T-helper 17 cell (primary cell): ENCODE results near the gene APOB. TPM values are rescaled to one million over a fixed set of nuclear protein-coding genes. Genes with fewer than 3 reads are reported as not detected.

Experiments
- ATAC-seq: fragments of 150-1000 bp; cut with Tn5 transposase; 2 replicates; pipeline ENCODE4 v1.10.0; 2021; ENCODE audit warnings: mild to moderate bottlenecking, moderate library complexity
- DNase-seq, 3 donors: peaks; one replicate each; pipeline versions ENCODE4 v3.0.0 to v3.0.0-alpha.2; 2020 to 2021
- H3K9me3 ChIP-seq: one replicate; pipeline ENCODE4 v1.7.0; 2013; ENCODE audit warnings: low read length, mild to moderate bottlenecking; ENCODE audit not compliant: control insufficient read depth, poor library complexity, severe bottlenecking
- H3K27ac Mint-ChIP-seq: one replicate; pipeline ENCODE4 v1.8.0; 2022; ENCODE audit warnings: mild to moderate bottlenecking, moderate library complexity, mixed read lengths
- H3K27me3 Mint-ChIP-seq: one replicate; pipeline ENCODE4 v1.8.0; 2022; ENCODE audit warnings: mixed read lengths
- H3K36me3 Mint-ChIP-seq: one replicate; pipeline ENCODE4 v1.8.0; 2022; ENCODE audit warnings: low read depth, mixed read lengths
- H3K4me1 Mint-ChIP-seq: one replicate; pipeline ENCODE4 v1.8.0; 2022; ENCODE audit warnings: mild to moderate bottlenecking, mixed read lengths
- H3K4me3 Mint-ChIP-seq: one replicate; pipeline ENCODE4 v1.8.0; 2022; ENCODE audit warnings: mild to moderate bottlenecking, moderate library complexity, mixed read lengths
- total RNA-seq, 4 donors: library from RNA in 2 of 4; stranded (reverse) in 2 of 4; gene quantifications; one replicate each; pipeline ENCODE4 v1.2.3 and lab custom pipeline; 2022 to 2026

APOB gene, protein sequence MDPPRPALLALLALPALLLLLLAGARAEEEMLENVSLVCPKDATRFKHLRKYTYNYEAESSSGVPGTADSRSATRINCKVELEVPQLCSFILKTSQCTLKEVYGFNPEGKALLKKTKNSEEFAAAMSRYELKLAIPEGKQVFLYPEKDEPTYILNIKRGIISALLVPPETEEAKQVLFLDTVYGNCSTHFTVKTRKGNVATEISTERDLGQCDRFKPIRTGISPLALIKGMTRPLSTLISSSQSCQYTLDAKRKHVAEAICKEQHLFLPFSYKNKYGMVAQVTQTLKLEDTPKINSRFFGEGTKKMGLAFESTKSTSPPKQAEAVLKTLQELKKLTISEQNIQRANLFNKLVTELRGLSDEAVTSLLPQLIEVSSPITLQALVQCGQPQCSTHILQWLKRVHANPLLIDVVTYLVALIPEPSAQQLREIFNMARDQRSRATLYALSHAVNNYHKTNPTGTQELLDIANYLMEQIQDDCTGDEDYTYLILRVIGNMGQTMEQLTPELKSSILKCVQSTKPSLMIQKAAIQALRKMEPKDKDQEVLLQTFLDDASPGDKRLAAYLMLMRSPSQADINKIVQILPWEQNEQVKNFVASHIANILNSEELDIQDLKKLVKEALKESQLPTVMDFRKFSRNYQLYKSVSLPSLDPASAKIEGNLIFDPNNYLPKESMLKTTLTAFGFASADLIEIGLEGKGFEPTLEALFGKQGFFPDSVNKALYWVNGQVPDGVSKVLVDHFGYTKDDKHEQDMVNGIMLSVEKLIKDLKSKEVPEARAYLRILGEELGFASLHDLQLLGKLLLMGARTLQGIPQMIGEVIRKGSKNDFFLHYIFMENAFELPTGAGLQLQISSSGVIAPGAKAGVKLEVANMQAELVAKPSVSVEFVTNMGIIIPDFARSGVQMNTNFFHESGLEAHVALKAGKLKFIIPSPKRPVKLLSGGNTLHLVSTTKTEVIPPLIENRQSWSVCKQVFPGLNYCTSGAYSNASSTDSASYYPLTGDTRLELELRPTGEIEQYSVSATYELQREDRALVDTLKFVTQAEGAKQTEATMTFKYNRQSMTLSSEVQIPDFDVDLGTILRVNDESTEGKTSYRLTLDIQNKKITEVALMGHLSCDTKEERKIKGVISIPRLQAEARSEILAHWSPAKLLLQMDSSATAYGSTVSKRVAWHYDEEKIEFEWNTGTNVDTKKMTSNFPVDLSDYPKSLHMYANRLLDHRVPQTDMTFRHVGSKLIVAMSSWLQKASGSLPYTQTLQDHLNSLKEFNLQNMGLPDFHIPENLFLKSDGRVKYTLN (N-terminal part only)
- total RNA-seq (not detected), total RNA-seq (lab: John Stamatoyannopoulos, UW) (0 reads per million in 2 donors)

DNA sequence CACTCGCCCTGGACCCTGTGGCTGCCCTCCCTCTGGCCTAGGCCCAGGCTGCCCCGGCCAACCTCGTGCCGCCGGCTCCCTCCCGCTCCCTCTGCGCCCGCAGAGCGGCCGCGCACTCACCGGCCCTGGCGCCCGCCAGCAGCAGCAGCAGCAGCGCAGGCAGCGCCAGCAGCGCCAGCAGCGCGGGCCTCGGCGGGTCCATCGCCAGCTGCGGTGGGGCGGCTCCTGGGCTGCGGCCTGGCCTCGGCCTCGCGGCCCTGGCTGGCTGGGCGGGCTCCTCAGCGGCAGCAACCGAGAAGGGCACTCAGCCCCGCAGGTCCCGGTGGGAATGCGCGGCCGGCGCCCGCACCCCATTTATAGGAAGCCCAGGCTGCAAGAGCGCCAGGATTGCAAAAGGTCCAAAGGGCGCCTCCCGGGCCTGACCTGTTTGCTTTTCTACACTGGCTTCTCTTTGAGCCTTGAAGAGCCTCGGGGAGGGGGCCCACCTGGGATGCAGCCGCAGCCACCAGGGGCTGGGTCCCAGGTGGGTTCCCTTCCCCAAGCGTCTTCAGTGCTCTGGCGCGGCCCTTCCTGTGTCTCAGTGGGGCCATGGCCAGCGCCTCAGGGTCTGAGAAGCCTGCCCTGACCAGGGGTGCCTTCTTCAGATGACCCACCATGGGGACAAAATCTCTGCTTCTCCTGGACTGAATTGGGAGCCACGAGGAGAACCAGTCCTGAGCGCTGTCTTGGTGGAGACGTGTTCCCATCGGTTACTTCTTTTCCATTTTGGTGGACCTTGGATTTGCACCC lies at the start of gene APOB:
TSS of gene APOB (minus strand) at position 330 of the 789 bp plus-strand sequence. CDS start at position 202, 128 bp downstream.
- H3K4me1 Mint-ChIP-seq, result peaks cover 7% of the 10 kb centered on the region
- H3K27me3 Mint-ChIP-seq, result peaks cover 61% of the 10 kb centered on the region
- H3K9me3 ChIP-seq, result no peaks in the 10 kb centered on the region
- ATAC-seq (no peak), DNase-seq (no peak)
- H3K4me3 Mint-ChIP-seq, result peak within 1 kb of the TSS; percentile 78
- no peaks in the 10 kb centered on the region for H3K36me3 Mint-ChIP-seq
- H3K27ac Mint-ChIP-seq, result no peak within 1 kb of the TSS

DNA sequence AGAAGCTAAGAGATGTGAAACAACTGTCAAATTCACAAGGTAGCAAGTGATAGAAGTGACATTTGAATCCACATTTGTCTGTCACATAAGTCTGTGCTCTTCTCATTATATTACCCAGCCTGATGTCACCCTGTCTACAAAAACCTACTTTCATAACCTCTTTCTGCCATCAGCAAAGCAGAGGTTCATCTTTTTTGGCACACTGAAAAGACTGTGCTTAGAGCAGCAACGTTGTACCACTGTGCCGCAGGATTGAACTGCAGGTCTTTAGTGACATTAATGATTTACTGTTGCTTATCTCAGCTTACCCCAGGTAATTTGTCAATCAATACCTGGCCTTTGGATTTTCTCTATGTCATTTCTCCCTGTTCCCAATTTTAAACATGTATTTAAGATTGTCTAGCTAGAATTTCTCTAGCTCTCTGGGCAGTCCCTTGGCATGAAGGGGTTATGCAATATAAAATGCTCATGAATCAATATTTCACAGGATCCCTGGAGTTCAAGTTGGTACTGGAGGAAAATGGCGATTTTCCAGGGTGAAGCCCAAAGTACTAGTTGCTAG lies 48.5 kb upstream of the APOB start:
- H3K4me3 Mint-ChIP-seq, result no peak overlapping the region
- H3K9me3 ChIP-seq, result no peaks in the 10 kb centered on the region
- H3K36me3 Mint-ChIP-seq, result no peaks in the 10 kb centered on the region
- DNase-seq (no peak), ATAC-seq (no peak)
- no peaks in the 10 kb centered on the region for H3K4me1 Mint-ChIP-seq
- H3K27me3 Mint-ChIP-seq, result peaks cover 30% of the 10 kb centered on the region
- no peak overlapping the region for H3K27ac Mint-ChIP-seq

DNA sequence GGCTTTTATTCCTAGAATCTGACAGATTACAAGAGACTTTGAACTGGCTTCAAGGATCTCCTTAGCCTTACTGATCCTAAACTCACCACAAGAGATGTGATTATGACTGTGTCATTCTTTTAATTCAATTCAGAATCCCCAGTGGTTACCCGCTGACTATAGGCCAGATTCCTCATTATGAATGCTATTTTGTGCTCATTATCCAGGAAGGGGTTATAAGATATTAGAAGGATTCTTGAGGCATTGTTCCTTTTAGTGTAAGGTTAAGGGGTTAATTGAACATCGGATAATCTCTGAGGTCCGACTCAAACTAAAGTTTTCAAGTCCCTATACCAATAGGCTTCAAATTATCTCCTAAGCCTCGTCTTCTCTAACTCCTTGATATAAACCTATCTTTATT lies 40.5 kb upstream of the APOB start:
- no peak for ATAC-seq
- H3K4me1 Mint-ChIP-seq, result no peaks in the 10 kb centered on the region

DNA sequence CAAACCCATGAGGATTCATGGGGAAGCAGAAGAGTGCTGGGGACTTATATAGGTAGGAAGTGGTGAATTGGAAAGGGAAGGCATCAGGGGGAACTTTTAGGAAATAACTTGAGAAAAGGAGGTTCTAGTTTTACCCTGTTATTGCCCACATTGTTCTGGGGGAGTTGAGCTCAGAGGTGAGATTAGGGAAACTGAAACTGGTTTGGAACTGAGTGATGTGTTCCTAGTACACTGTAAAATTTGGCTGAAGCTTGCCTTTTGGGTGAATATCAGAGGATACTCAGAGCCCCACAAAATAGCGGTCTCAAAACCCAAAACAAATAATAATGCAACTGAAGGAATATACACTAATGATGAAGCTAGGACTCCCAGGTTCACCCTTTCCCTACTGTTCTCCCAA lies 39.6 kb upstream of the APOB start:
- Mint-ChIP-seq H3K4me3 (no peak overlapping the region), H3K27ac (no peak overlapping the region), H3K36me3 (no peaks in the 10 kb centered on the region), H3K27me3 (no peaks in the 10 kb centered on the region), H3K4me1 (no peaks in the 10 kb centered on the region)
- H3K9me3 ChIP-seq, result no peaks in the 10 kb centered on the region
- DNase-seq (no peak), ATAC-seq (no peak)

More for the DNA sequence above, 40.5 kb upstream of the APOB start:
- Mint-ChIP-seq H3K36me3 (no peaks in the 10 kb centered on the region), H3K4me3 (no peak overlapping the region), H3K27ac (no peak overlapping the region), H3K27me3 (peaks cover 4% of the 10 kb centered on the region)
- H3K9me3 ChIP-seq, result no peaks in the 10 kb centered on the region
- DNase-seq, result no peak

DNA sequence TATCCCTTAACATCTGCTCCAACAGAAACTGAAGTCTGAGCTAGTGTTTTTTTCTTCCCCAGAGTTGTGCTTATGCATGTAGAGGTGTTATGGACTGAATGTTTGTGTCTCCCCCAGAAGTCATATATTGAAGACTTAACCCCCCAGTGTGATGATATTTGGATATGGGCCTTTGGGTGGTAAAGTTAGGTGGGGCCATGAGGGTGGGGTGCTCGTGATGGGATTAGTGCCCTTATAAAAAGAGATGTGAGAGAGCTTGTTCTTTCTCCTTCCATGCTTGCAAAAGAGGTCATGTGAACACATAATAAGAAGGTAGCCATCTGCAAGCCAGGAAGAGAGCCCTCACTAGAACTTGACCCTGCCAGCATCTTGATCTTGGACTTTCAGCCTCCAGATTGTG lies 34.4 kb upstream of the APOB start:
- H3K9me3 ChIP-seq, result peaks cover 2% of the 10 kb centered on the region
- DNase-seq, result no peak
- no peak for ATAC-seq
- H3K4me1 Mint-ChIP-seq, result no peaks in the 10 kb centered on the region
- H3K27me3 Mint-ChIP-seq, result no peaks in the 10 kb centered on the region
- no peak overlapping the region for H3K27ac Mint-ChIP-seq
- no peaks in the 10 kb centered on the region for H3K36me3 Mint-ChIP-seq
- no peak overlapping the region for H3K4me3 Mint-ChIP-seq

DNA sequence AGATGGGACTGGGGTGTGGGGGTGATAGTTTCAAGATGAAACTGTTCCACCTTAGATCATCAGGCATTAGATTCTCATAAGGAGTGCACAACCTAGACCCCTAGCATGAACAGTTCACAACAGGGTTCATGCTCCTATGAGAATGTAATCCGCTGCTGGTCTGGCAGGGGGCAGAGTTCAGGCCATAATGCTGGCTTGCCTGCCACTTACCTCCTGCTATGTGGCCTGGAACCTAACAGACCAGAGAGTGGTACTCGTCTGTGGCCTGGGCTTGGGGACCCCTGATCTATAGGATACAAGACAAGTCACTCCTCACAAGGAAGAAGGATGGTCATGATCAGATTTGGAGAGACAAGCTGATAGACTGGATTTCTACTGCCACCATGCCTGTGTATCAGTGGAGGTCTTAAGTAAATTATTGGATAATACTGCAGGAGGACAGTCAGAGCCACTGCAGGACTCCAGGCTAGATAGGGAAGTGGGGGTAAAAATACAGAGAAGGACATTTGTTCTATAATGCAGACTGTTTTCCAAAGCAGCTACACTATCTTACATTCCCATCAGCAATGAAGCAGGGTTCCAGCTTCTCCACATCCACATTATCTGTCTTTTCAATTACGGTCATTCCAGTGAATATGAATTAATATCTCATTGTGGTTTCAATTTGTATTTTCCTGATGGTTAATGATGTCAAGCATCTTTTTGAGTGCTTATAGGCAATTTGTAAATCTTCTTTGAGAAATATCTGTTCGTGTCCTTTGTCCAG lies 28.8 kb upstream of the APOB start:
- no peaks in the 10 kb centered on the region for H3K9me3 ChIP-seq
- no peak overlapping the region for H3K4me3 Mint-ChIP-seq
- no peaks in the 10 kb centered on the region for H3K4me1 Mint-ChIP-seq
- no peak for ATAC-seq
- DNase-seq, result no peak
- H3K27me3 Mint-ChIP-seq, result peaks cover 14% of the 10 kb centered on the region
- H3K36me3 Mint-ChIP-seq, result no peaks in the 10 kb centered on the region
- H3K27ac Mint-ChIP-seq, result no peak overlapping the region

DNA sequence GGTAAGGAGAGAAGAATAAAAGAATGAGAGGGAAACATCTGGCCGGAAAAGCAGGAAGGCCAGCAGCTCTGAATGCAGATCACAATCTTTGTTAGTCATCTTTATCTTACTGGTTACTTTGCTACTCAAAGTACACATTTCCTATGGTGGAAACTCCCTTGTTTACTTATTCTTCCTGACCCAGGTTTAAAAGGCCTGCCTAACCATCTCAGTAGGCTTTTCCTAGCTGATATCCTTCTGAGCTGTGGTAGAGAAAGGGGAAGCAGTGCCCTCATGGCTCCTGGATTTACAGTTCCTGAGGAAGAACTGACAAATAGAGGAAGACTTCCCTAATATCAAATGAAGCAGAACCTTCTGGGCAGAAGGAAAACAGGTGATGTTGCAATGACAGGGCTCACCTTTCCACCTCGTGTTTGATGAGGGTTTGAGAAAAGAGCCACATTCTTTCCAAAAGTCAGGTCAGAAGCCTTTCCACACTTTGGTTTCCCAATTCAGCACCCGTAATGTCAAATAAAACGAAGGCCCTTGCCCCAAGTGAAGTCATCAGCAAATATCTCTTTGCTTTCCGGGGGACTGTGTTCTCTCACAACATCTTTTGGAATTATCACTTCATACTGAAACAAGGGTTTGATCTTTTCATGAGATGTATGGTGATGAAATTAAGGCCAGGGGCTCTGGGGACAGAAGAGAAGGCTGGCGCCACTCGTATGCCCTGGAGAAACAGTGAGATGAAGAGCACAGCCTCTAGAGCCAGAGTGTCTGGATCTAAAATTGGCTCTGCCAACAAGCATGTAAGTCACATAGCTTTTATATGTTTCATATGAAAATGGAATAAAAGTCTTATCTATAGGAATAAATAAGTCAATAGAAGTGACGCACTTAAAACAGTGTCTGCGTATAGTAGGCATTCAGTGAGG lies 26.7 kb upstream of the APOB start:
- Mint-ChIP-seq H3K27me3 (peaks cover 15% of the 10 kb centered on the region), H3K4me1 (no peaks in the 10 kb centered on the region), H3K4me3 (no peak overlapping the region), H3K27ac (no peak overlapping the region), H3K36me3 (no peaks in the 10 kb centered on the region)
- no peaks in the 10 kb centered on the region for H3K9me3 ChIP-seq
- ATAC-seq (no peak), DNase-seq (no peak)

DNA sequence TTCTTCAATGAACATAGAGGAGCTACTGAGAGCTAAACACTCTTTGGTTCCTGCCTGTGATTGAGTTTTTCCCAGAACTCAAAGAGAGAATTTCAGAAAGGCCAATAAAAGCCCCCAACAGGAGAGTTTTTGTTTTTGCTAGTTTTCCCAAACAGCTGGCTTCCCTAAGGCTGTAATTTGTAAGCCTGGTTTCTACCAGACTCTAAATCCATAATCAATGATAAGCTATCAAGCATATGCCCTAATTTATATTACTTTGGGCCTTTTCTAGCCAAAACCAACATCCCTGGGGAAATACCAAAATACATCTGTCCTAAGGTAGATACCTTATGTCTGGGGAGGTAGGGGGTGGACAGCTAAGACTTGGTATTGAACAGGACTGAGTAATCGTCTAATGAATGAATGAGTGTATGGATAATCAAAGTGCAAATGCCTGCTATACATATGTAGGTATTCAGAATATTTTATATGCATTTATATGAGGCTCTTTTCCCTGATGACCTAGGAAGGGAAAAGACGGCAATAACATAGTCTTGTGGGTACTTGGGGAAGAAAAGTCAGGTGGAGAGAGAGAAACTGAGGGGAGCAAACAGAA lies 26.0 kb upstream of the APOB start:
- ATAC-seq, result no peak
- no peak overlapping the region for H3K27ac Mint-ChIP-seq
- H3K4me1 Mint-ChIP-seq, result no peaks in the 10 kb centered on the region
- H3K27me3 Mint-ChIP-seq, result peaks cover 15% of the 10 kb centered on the region
- H3K9me3 ChIP-seq, result no peaks in the 10 kb centered on the region
- H3K4me3 Mint-ChIP-seq, result no peak overlapping the region
- H3K36me3 Mint-ChIP-seq, result no peaks in the 10 kb centered on the region
- no peak for DNase-seq

DNA sequence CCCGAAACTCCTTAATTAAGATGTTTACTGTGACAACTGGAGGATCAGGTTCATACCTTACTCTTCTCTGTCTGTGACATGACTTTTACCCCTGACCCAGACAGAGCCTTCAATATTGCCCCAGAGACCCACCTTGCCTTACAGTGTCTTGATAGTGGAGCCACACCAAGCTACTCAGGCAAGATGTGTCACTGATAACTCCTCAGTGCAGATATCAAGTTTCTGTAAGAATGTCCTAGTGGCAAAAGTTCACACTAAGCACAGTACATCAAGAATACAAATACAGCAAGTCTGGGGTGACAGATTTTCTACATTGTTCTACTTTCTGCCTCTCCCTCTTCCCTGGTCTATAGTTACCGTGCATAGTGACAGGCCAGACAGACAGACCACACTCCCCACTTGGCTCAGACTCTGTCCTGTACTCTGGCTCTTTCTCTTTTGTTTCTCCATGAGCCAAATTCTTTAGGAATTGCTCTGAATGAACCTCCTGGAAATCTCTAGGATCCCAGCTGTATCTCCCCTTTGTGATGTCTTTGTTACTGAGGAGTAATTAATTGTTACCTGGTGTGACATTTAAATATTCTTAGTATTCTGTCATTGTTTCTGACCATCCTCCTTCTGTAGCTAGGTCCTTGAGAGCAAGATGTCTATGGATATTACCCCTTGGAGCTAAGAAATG lies 24.1 kb upstream of the APOB start:
- Mint-ChIP-seq H3K27me3 (peaks cover 15% of the 10 kb centered on the region), H3K27ac (no peak overlapping the region), H3K4me1 (no peaks in the 10 kb centered on the region), H3K36me3 (no peaks in the 10 kb centered on the region), H3K4me3 (no peak overlapping the region)
- H3K9me3 ChIP-seq, result no peaks in the 10 kb centered on the region
- ATAC-seq (no peak), DNase-seq (no peak)

DNA sequence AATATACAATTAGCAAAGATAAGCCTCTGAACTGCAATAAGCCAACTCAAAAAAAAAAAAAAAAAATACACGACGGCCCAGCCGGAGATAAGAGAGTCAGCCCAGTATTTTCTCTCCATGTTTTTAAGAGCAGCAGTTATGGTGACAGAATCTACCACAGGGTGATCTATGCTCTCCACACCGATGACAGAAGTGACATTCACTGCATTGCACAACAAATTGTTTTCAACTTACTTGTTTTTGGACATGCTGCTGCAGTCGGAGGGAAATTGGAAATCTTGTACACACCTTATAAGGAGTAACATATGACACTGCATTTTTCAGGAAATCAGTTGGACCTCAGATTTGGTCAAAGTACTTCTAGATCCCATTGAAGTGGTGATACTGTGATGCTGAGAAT lies 23.3 kb upstream of the APOB start:
- no peak for ATAC-seq
- Mint-ChIP-seq H3K27ac (no peak overlapping the region), H3K4me3 (no peak overlapping the region), H3K27me3 (peaks cover 15% of the 10 kb centered on the region), H3K4me1 (no peaks in the 10 kb centered on the region), H3K36me3 (no peaks in the 10 kb centered on the region)
- DNase-seq, result no peak
- no peaks in the 10 kb centered on the region for H3K9me3 ChIP-seq
